HCT116 (cell line): ENCODE measurements around the gene ING4. TPM values are rescaled to one million over a fixed set of nuclear protein-coding genes. Genes with fewer than 3 reads are reported as not detected.

Experiments used
- ATAC-seq: fragments of 200-7000 bp; cut with Tn5 transposase; 2 replicates; pipeline ENCODE4 v1.9.1; 2020; ENCODE audit warnings: mild to moderate bottlenecking, moderate library complexity
- BruUV-seq: library from RNA; stranded (reverse); fragments of 400-500 nt; replicated peaks from 2 replicates; lab custom pipeline; 2021; lab: Mats Ljungman, UMichigan
- CTCF ChIA-PET: fragments of 300-600 bp; sonication (Branson Sonifier 250); formaldehyde crosslinking; loops from one replicate; lab custom pipeline; 2021; ENCODE audit warnings: antibody characterized with exemption; lab: Charles Lee
- POLR2A ChIA-PET: fragments of 300-600, 350-600 bp; sonication (Branson Sonifier 250); formaldehyde crosslinking; loops from one replicate; lab custom pipeline; 2021; ENCODE audit warnings: antibody characterized with exemption; lab: Charles Lee
- RAD21 ChIA-PET, 2 experiments: fragments of 300-600 bp; sonication (Branson Sonifier 250); formaldehyde crosslinking; loops; one replicate each; lab custom pipeline; 2023; ENCODE audit warnings: low total read pairs in 2 of 2; ENCODE audit not compliant: uncharacterized antibody in 2 of 2, unreplicated experiment in 2 of 2, low non-redundant PET in 1 of 2; lab: Charles Lee
- DNase-seq: peaks from one replicate; pipeline ENCODE4 v3.0.0-alpha.2; 2010; ENCODE audit warnings: low read depth, low spot score
- H2AFZ ChIP-seq: fragments of 200-600 bp; shearing (Covaris generic), sonication (generic); 2 replicates; pipeline ENCODE4 v1.6.1; 2017; ENCODE audit warnings: low read depth, mixed run types, mixed read lengths, antibody characterized with exemption, low read length; ENCODE audit not compliant: poor library complexity, severe bottlenecking
- H3K27ac ChIP-seq: 2 replicates; pipeline ENCODE4 v1.5.1; 2012; ENCODE audit warnings: low read depth, low read length
- H3K27me3 ChIP-seq: fragments of 200-600 bp; sonication (generic); 2 replicates; pipeline ENCODE4 v1.6.1; 2016; ENCODE audit warnings: mixed run types, low read length, mixed read lengths; ENCODE audit not compliant: insufficient read depth
- H3K36me3 ChIP-seq, 2 experiments: fragments of 200-500 bp in 1 of 2; fragments of 200-600 bp in 1 of 2; sonication (Bioruptor generic) in 1 of 2; sonication (generic) in 1 of 2; 2 replicates each; pipeline versions ENCODE4 v1.5.1 to v1.6.1; 2014 to 2016; ENCODE audit warnings: low read length in 2 of 2, inconsistent platforms in 1 of 2, mixed read lengths in 1 of 2, mixed run types in 1 of 2; ENCODE audit not compliant: insufficient read depth in 2 of 2, control insufficient read depth in 1 of 2
- H3K4me1 ChIP-seq, 2 experiments: fragments of 200-600 bp in 1 of 2; sonication (generic) in 1 of 2; 2 replicates each; pipeline versions ENCODE4 v1.5.1 to v1.6.1; 2012 to 2017; ENCODE audit warnings: low read length in 2 of 2, inconsistent platforms in 1 of 2, mild to moderate bottlenecking in 1 of 2, mixed read lengths in 1 of 2, mixed run types in 1 of 2, moderate library complexity in 1 of 2; ENCODE audit not compliant: insufficient read depth in 2 of 2, control insufficient read depth in 1 of 2
- H3K4me2 ChIP-seq: fragments of 200-600 bp; sonication (generic); 2 replicates; pipeline ENCODE4 v1.6.1; 2017; ENCODE audit warnings: mixed run types, low read length, mixed read lengths
- H3K4me3 ChIP-seq, 2 experiments: fragments of 200-600 bp in 1 of 2; sonication (generic) in 1 of 2; replicated peaks in 1 of 2; 2 replicates each; pipeline ENCODE4 v1.5.1; 2011 to 2016; ENCODE audit warnings: low read length in 2 of 2, control low read depth in 1 of 2, low read depth in 1 of 2, mild to moderate bottlenecking in 1 of 2, mixed read lengths in 1 of 2, mixed run types in 1 of 2
- H3K79me2 ChIP-seq: fragments of 200-600 bp; sonication (generic); 2 replicates; pipeline ENCODE4 v1.6.1; 2017; ENCODE audit warnings: mild to moderate bottlenecking, mixed run types, low read length, moderate library complexity, mixed read lengths; ENCODE audit not compliant: insufficient read depth
- H3K9ac ChIP-seq: fragments of 200-600 bp; sonication (generic); 2 replicates; pipeline ENCODE4 v1.6.1; 2016; ENCODE audit warnings: low read length, mixed read lengths
- H3K9me2 ChIP-seq: fragments of 200-600 bp; sonication (generic), shearing (Covaris generic); 2 replicates; pipeline ENCODE4 v1.6.1; 2017; ENCODE audit warnings: mixed run types, mild to moderate bottlenecking, moderate library complexity; ENCODE audit not compliant: insufficient read depth
- H3K9me3 ChIP-seq, 2 experiments: fragments of 200-500 bp in 1 of 2; fragments of 200-600 bp in 1 of 2; sonication (Bioruptor generic) in 1 of 2; sonication (generic) in 1 of 2; 2 replicates each; pipeline ENCODE4 v1.6.1; 2014 to 2017; ENCODE audit warnings: low read length in 2 of 2, mixed read lengths in 2 of 2, inconsistent platforms in 1 of 2, low read depth in 1 of 2, mild to moderate bottlenecking in 1 of 2, mixed run types in 1 of 2, moderate library complexity in 1 of 2; ENCODE audit not compliant: control insufficient read depth in 1 of 2, insufficient read depth in 1 of 2
- H4K20me1 ChIP-seq: fragments of 200-600 bp; sonication (generic), shearing (Covaris generic); 2 replicates; pipeline ENCODE4 v1.6.1; 2017; ENCODE audit warnings: mixed run types, mild to moderate bottlenecking, moderate library complexity; ENCODE audit not compliant: insufficient read depth
- CBX3 ChIP-seq: IDR thresholded peaks from 2 replicates; pipeline ENCODE4 v1.6.1; 2012; ENCODE audit warnings: low read depth
- CEBPB ChIP-seq: IDR thresholded peaks from 2 replicates; pipeline ENCODE4 v1.6.1; 2012; ENCODE audit warnings: low read depth
- EGR1 ChIP-seq: IDR thresholded peaks from 2 replicates; pipeline ENCODE4 v1.6.1; 2012; ENCODE audit warnings: low read depth
- ELF1 ChIP-seq: IDR thresholded peaks from 2 replicates; pipeline ENCODE4 v1.6.1; 2012; ENCODE audit warnings: low read depth, borderline replicate concordance
- EZH2 ChIP-seq: fragments of 200-600 bp; sonication (generic); IDR thresholded peaks from 2 replicates; pipeline ENCODE4 v1.6.1; 2017; ENCODE audit warnings: antibody characterized with exemption, mixed run types
- POLR2A ChIP-seq: IDR thresholded peaks from 2 replicates; pipeline ENCODE4 v1.7.0; 2011; ENCODE audit warnings: borderline replicate concordance; ENCODE audit not compliant: insufficient read depth, insufficient read length; ENCODE audit errors: extremely low read depth
- POLR2AphosphoS5 ChIP-seq: IDR thresholded peaks from 2 replicates; pipeline ENCODE4 v1.6.1; 2011; ENCODE audit warnings: mild to moderate bottlenecking, low read depth, low read length, moderate library complexity
- RAD21 ChIP-seq: IDR thresholded peaks from 2 replicates; pipeline ENCODE4 v1.6.1; 2012; ENCODE audit warnings: low read depth, mild to moderate bottlenecking
- SIN3A ChIP-seq: IDR thresholded peaks from 2 replicates; pipeline ENCODE4 v1.6.1; 2012; ENCODE audit warnings: low read depth
- SP1 ChIP-seq: IDR thresholded peaks from 2 replicates; pipeline ENCODE4 v1.6.1; 2012; ENCODE audit warnings: low read depth
- SRF ChIP-seq: IDR thresholded peaks from 2 replicates; pipeline ENCODE4 v1.6.1; 2012; ENCODE audit warnings: low read depth
- TCF7L2 ChIP-seq: IDR thresholded peaks from 2 replicates; pipeline ENCODE4 v1.7.0; 2011; ENCODE audit warnings: borderline replicate concordance, inconsistent platforms; ENCODE audit not compliant: insufficient read depth, insufficient read length; ENCODE audit errors: extremely low read depth
- YY1 ChIP-seq: IDR thresholded peaks from 2 replicates; pipeline ENCODE4 v1.6.1; 2011; ENCODE audit warnings: low read length, low read depth, moderate library complexity, mild to moderate bottlenecking; ENCODE audit not compliant: insufficient replicate concordance; ENCODE audit errors: extremely low read depth
- ZFX ChIP-seq: fragments of 450-650 bp; IDR thresholded peaks from 2 replicates; pipeline ENCODE4 v1.6.1; 2017
- intact Hi-C: fragments of 100-400 bp; cut with micrococcal nuclease; formaldehyde crosslinking; loops from 2 replicates; pipeline ENCODE4 v1.10.0; 2022
- total RNA-seq: library from RNA; stranded (reverse); gene quantifications from one replicate; pipeline ENCODE4 v1.2.1, GENCODE V29; 2021; ENCODE audit not compliant: unreplicated experiment
- TF ChIP-seq, protein P1 (sequence below): IDR thresholded peaks from 2 replicates; pipeline ENCODE4 v1.6.1; 2012
- TF ChIP-seq, protein P2 (sequence below): IDR thresholded peaks from 2 replicates; pipeline ENCODE4 v1.6.1; 2011; ENCODE audit warnings: mild to moderate bottlenecking, low read length, moderate library complexity; ENCODE audit not compliant: insufficient replicate concordance; ENCODE audit errors: extremely low read depth
- TF ChIP-seq, protein P3 (sequence below), 3 experiments: fragments of 200-600 bp in 1 of 3; sonication (generic) in 1 of 3; IDR thresholded peaks in 2 of 3; conservative IDR thresholded peaks in 1 of 3; 2 replicates each; pipeline ENCODE4 v1.5.1; 2012 to 2017; ENCODE audit warnings: low read depth in 2 of 3, low read length in 2 of 3, antibody characterized with exemption in 1 of 3, borderline replicate concordance in 1 of 3, control low read depth in 1 of 3, mild to moderate bottlenecking in 1 of 3, mixed read lengths in 1 of 3, mixed run types in 1 of 3, moderate library complexity in 1 of 3; ENCODE audit not compliant: insufficient read depth in 1 of 3

The ING4 gene
- total RNA-seq, 1 experiment from 2014 or later: 17.9 TPM

GRCh38 chr12:6688999-6689882, 26.3 kb upstream of the ING4 start, which contains the start of gene ZNF384:
Gene ZNF384, minus strand, starts transcription at chr12:6689375. Its CDS starts 9,855 bp downstream, at chr12:6679520.
- no peak within 1 kb of the TSS for H2AFZ ChIP-seq
- H3K9ac ChIP-seq: peak within 1 kb of the TSS; percentile 96
- intact Hi-C loops: loop anchor here (1.0 to 2.0 kb wide), 3 partner anchors 26 to 76 kb away; partner anchors contain the start of genes COPS7A and ING4
- POLR2A ChIA-PET: interaction anchor here (0.6 to 2.1 kb wide), 22 partner anchors 9 to 698 kb away, joined by 3 to 28 read pairs (median 4); partner anchors contain the start of genes C12orf57, CDCA3, COPS7A and GAPDH
- H3K27ac ChIP-seq: peak within 1 kb of the TSS; percentile 99
- H3K9me3 ChIP-seq: no peaks in the 10 kb centered on the region
- peaks cover 64% of the 10 kb centered on the region for H3K79me2 ChIP-seq
- RAD21 ChIA-PET: interaction anchor here (0.7 to 1.2 kb wide), 5 partner anchors 9 to 162 kb away, joined by 3 to 8 read pairs (median 5); partner anchors contain the start of genes COPS7A (in 2 of the 2) and CDCA3 (in 1 of the 2)
- peak; percentile 85 for ATAC-seq
- CTCF ChIA-PET: interaction anchor here (0.6 to 1.5 kb wide), 15 partner anchors 9 to 202 kb away, joined by 3 to 8 read pairs (median 4); partner anchors contain the start of gene COPS7A
- peak; percentile 98 for DNase-seq
- TF ChIP-seq SRF: peak; percentile 94
- peak; percentile 99 for TF ChIP-seq ELF1
- no peak for TF ChIP-seq RAD21
- TF ChIP-seq YY1: peak; percentile 76
- TF ChIP-seq EZH2: no peak
- peak; percentile 87 for TF ChIP-seq EGR1
- TF ChIP-seq, protein P1, sequence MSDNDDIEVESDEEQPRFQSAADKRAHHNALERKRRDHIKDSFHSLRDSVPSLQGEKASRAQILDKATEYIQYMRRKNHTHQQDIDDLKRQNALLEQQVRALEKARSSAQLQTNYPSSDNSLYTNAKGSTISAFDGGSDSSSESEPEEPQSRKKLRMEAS: peak; percentile 92
- TF ChIP-seq POLR2A: peak; percentile 62
- peak; percentile 93 for TF ChIP-seq POLR2AphosphoS5
- 0 out of 2 replicates have a peak, but pooled peaks have one; percentile 67 for TF ChIP-seq CBX3
- TF ChIP-seq SIN3A: peak; percentile 46
- TF ChIP-seq ZFX: no peak
- peak; percentile 84 for TF ChIP-seq SP1
- TF ChIP-seq CEBPB: no peak
- TF ChIP-seq, protein P2, sequence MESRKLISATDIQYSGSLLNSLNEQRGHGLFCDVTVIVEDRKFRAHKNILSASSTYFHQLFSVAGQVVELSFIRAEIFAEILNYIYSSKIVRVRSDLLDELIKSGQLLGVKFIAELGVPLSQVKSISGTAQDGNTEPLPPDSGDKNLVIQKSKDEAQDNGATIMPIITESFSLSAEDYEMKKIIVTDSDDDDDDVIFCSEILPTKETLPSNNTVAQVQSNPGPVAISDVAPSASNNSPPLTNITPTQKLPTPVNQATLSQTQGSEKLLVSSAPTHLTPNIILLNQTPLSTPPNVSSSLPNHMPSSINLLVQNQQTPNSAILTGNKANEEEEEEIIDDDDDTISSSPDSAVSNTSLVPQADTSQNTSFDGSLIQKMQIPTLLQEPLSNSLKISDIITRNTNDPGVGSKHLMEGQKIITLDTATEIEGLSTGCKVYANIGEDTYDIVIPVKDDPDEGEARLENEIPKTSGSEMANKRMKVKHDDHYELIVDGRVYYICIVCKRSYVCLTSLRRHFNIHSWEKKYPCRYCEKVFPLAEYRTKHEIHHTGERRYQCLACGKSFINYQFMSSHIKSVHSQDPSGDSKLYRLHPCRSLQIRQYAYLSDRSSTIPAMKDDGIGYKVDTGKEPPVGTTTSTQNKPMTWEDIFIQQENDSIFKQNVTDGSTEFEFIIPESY: peak; percentile 73
- peak; percentile 12 for TF ChIP-seq TCF7L2
- TF ChIP-seq, protein P3, sequence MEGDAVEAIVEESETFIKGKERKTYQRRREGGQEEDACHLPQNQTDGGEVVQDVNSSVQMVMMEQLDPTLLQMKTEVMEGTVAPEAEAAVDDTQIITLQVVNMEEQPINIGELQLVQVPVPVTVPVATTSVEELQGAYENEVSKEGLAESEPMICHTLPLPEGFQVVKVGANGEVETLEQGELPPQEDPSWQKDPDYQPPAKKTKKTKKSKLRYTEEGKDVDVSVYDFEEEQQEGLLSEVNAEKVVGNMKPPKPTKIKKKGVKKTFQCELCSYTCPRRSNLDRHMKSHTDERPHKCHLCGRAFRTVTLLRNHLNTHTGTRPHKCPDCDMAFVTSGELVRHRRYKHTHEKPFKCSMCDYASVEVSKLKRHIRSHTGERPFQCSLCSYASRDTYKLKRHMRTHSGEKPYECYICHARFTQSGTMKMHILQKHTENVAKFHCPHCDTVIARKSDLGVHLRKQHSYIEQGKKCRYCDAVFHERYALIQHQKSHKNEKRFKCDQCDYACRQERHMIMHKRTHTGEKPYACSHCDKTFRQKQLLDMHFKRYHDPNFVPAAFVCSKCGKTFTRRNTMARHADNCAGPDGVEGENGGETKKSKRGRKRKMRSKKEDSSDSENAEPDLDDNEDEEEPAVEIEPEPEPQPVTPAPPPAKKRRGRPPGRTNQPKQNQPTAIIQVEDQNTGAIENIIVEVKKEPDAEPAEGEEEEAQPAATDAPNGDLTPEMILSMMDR (IDR thresholded peaks at IDR 0.05 in 2 of 3, conservative IDR thresholded peaks at IDR 0.05 in 1 of 3; ENCODE audit: borderline replicate concordance in 1 of 3, insufficient read depth in 1 of 3, low read depth in 2 of 3, low read length in 2 of 3): peak in 1 of 3 experiments; percentile 13; a peak in 1 of 6 replicates
- peak within 1 kb of the TSS; percentile 74 to 90 for H3K4me3 ChIP-seq
- H3K4me1 ChIP-seq: peaks cover 9 to 21% of the 10 kb centered on the region in 2 experiments
- H3K36me3 ChIP-seq: peaks cover 0 to 9% of the 10 kb centered on the region in 2 experiments; a peak in 1 of 4 replicates
- no peaks in the 10 kb centered on the region for H3K27me3 ChIP-seq
- peak within 1 kb of the TSS; percentile 92 for H3K4me2 ChIP-seq
- no TSS peak for BruUV-seq
- peaks cover 8% of the 10 kb centered on the region; the same call in 1 of the 2 replicates for H4K20me1 ChIP-seq
- H3K9me2 ChIP-seq: no peaks in the 10 kb centered on the region
